Fibroblast of lung (primary cell): ENCODE data around the gene EHMT1. TPM values are rescaled to one million over a fixed set of nuclear protein-coding genes. Genes with fewer than 3 reads are reported as not detected.

Experiments
- DNase-seq, 2 donors: peaks; one replicate each; pipeline versions ENCODE4 v3.0.0 to v3.0.0-alpha.2; 2010; ENCODE audit warnings: low read depth in 2 of 2
- H2AFZ ChIP-seq: 2 replicates; pipeline ENCODE4 v1.5.1; 2012; ENCODE audit warnings: low read length, control low read depth, inconsistent platforms
- H3K27ac ChIP-seq: 2 replicates; pipeline ENCODE4 v1.5.1; 2011; ENCODE audit warnings: low read length, control low read depth; ENCODE audit not compliant: insufficient read depth
- H3K27me3 ChIP-seq: 2 replicates; pipeline ENCODE4 v1.5.1; 2011; ENCODE audit warnings: mild to moderate bottlenecking, low read length; ENCODE audit not compliant: control insufficient read depth, insufficient read depth
- H3K36me3 ChIP-seq: 2 replicates; pipeline ENCODE4 v1.5.1; 2011; ENCODE audit warnings: low read length; ENCODE audit not compliant: control insufficient read depth, insufficient read depth
- H3K4me1 ChIP-seq: 2 replicates; pipeline ENCODE4 v1.5.1; 2011; ENCODE audit warnings: low read length; ENCODE audit not compliant: control insufficient read depth, insufficient read depth; ENCODE audit errors: extremely low read depth
- H3K4me2 ChIP-seq: 2 replicates; pipeline ENCODE4 v1.5.1; 2011; ENCODE audit warnings: low read length, control low read depth; ENCODE audit not compliant: insufficient read depth; ENCODE audit errors: extremely low read depth
- H3K4me3 ChIP-seq, 4 experiments: fragments of 200-600 bp in 1 of 4; sonication (generic) in 1 of 4; replicated peaks in 1 of 4; 2 replicates each; pipeline ENCODE4 v1.5.1; 2011 to 2016; ENCODE audit warnings: low read length in 4 of 4, low read depth in 3 of 4, mild to moderate bottlenecking in 3 of 4, control low read depth in 2 of 4, inconsistent platforms in 1 of 4, mixed read lengths in 1 of 4; ENCODE audit not compliant: insufficient read depth in 1 of 4; ENCODE audit errors: control extremely low read depth in 1 of 4
- H3K79me2 ChIP-seq: 2 replicates; pipeline ENCODE4 v1.5.1; 2012; ENCODE audit warnings: mild to moderate bottlenecking, low read length, inconsistent platforms; ENCODE audit not compliant: control insufficient read depth, insufficient read depth
- H3K9ac ChIP-seq: 2 replicates; pipeline ENCODE4 v1.5.1; 2011; ENCODE audit warnings: mild to moderate bottlenecking, low read length, control low read depth; ENCODE audit not compliant: insufficient read depth
- H3K9me3 ChIP-seq: 2 replicates; pipeline ENCODE4 v1.5.1; 2012; ENCODE audit warnings: low read depth, low read length; ENCODE audit not compliant: control insufficient read depth, insufficient read depth
- H4K20me1 ChIP-seq: 2 replicates; pipeline ENCODE4 v1.5.1; 2011; ENCODE audit warnings: low read length; ENCODE audit not compliant: control insufficient read depth, insufficient read depth; ENCODE audit errors: extremely low read depth
- CTCF ChIP-seq, 2 donors: IDR thresholded peaks in 1 of 2; conservative IDR thresholded peaks in 1 of 2; 1 replicate in 1 of 2; 2 replicates in 1 of 2; pipeline ENCODE4 v1.5.1; 2011 to 2012; ENCODE audit warnings: low read length in 2 of 2, control low read depth in 1 of 2, inconsistent platforms in 1 of 2, low read depth in 1 of 2, mild to moderate bottlenecking in 1 of 2
- EZH2 ChIP-seq: IDR thresholded peaks from 2 replicates; pipeline ENCODE4 v1.5.1; 2012; ENCODE audit warnings: low read length, control low read depth, mild to moderate bottlenecking; ENCODE audit errors: missing control alignments
- polyA plus RNA-seq, 2 donors: library from polyadenylated mRNA; depleted of rRNA in 1 of 2; stranded (reverse) in 1 of 2; unstranded in 1 of 2; fragments of >200 nt; gene quantifications; 2 replicates each; pipeline ENCODE4 v1.2.1, GENCODE V29; 2011 to 2012; ENCODE audit warnings: missing spikeins in 1 of 2
- total RNA-seq: library from RNA; depleted of rRNA; stranded (reverse); fragments of >200 nt; gene quantifications from 2 replicates; pipeline ENCODE4 v1.2.1, GENCODE V29; 2014

EHMT1 gene
- total and polyA plus RNA-seq, 2 donors (not counting 1 experiment from before 2014, with no cell fraction given) = 22.4 to 48.6 TPM

GRCh38 chr9:137752426-137752825 lies 133.6 kb downstream of the EHMT1 start:
- H3K4me1 ChIP-seq = no peaks in the 10 kb centered on the region
- TF ChIP-seq EZH2 (no peak), CTCF (conservative IDR thresholded peaks at IDR 0.05 in 1 of 2, IDR thresholded peaks at IDR 0.05 in 1 of 2; ENCODE audit: low read depth in 1 of 2, low read length in 2 of 2) (no peak)
- H3K9me3 ChIP-seq = no peaks in the 10 kb centered on the region
- H3K79me2 ChIP-seq = no peaks in the 10 kb centered on the region
- DNase-seq = no peak
- H3K27ac ChIP-seq = no peak overlapping the region
- no peaks in the 10 kb centered on the region for H4K20me1 ChIP-seq
- no peak overlapping the region for H2AFZ ChIP-seq
- H3K4me2 ChIP-seq = no peak overlapping the region
- peaks cover 13% of the 10 kb centered on the region for H3K36me3 ChIP-seq
- no peak overlapping the region for H3K9ac ChIP-seq
- H3K4me3 ChIP-seq = no peak overlapping the region
- no peaks in the 10 kb centered on the region for H3K27me3 ChIP-seq

GRCh38 chr9:137753192-137753765 lies 134.5 kb downstream of the EHMT1 start:
- Histone ChIP-seq H4K20me1 (no peaks in the 10 kb centered on the region), H3K79me2 (no peaks in the 10 kb centered on the region), H3K4me2 (no peak overlapping the region), H3K9ac (no peak overlapping the region), H3K4me1 (no peaks in the 10 kb centered on the region), H3K27me3 (no peaks in the 10 kb centered on the region), H3K36me3 (peaks cover 15% of the 10 kb centered on the region), H2AFZ (no peak overlapping the region), H3K9me3 (no peaks in the 10 kb centered on the region), H3K4me3 (no peak overlapping the region), H3K27ac (no peak overlapping the region)
- TF ChIP-seq CTCF (conservative IDR thresholded peaks at IDR 0.05 in 1 of 2, IDR thresholded peaks at IDR 0.05 in 1 of 2; ENCODE audit: low read depth in 1 of 2, low read length in 2 of 2) (no peak), EZH2 (no peak)
- DNase-seq = no peak

GRCh38 chr9:137755261-137755927 lies 136.6 kb downstream of the EHMT1 start:
- H3K27me3 ChIP-seq = no peaks in the 10 kb centered on the region
- no peaks in the 10 kb centered on the region for H3K4me1 ChIP-seq
- H2AFZ ChIP-seq = no peak overlapping the region
- no peak overlapping the region for H3K4me2 ChIP-seq
- H3K4me3 ChIP-seq = no peak overlapping the region
- no peak overlapping the region for H3K27ac ChIP-seq
- no peaks in the 10 kb centered on the region for H4K20me1 ChIP-seq
- H3K9ac ChIP-seq = no peak overlapping the region
- no peak for DNase-seq
- H3K9me3 ChIP-seq = no peaks in the 10 kb centered on the region
- H3K36me3 ChIP-seq = peaks cover 17% of the 10 kb centered on the region
- no peaks in the 10 kb centered on the region for H3K79me2 ChIP-seq
- TF ChIP-seq EZH2 (no peak), CTCF (conservative IDR thresholded peaks at IDR 0.05 in 1 of 2, IDR thresholded peaks at IDR 0.05 in 1 of 2; ENCODE audit: low read depth in 1 of 2, low read length in 2 of 2) (no peak)
